ENCODE results near the gene PTPRD. TPM values are rescaled to one million over a fixed set of nuclear protein-coding genes. Genes with fewer than 3 reads are reported as not detected.

Gene PTPRD
- total and polyA plus RNA-seq, 9 of the 15 experiments (the other 6 are each of a cell fraction or from before 2014, with no cell fraction given): 0.11 TPM; not detected in 8

DNA sequence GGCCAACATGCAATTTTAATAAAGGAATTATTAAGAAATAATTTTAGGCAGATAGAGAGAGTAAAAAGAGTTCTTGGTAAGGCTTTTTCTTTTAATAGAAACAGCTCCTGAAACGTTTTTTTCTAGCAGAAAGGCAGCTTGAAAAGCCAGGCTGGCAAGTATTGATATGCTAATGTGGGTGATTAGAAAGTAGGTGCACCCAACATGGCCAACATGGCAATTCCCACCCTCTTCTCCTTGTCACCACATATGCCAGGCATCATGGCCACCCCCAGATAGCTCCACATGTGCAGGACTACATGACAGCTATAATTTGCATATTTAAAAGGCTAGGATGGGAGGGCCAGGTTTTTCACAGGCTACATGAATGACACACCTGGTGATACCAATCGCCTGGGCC, 615.2 kb downstream of the PTPRD start:
- no TSS peak for BruUV-seq (replicated peaks)
- CTCF ChIA-PET (ENCODE audit: low intra/inter-chr PET ratio): no interaction called here
- Histone ChIP-seq H3K4me3 (no peak overlapping the region), H3K9me3 (replicated peaks; ENCODE audit: control insufficient read depth, insufficient read depth, low read depth, low read length) (no peaks in the 10 kb centered on the region), H3K79me2 (ENCODE audit: control insufficient read depth, insufficient read depth, low read length) (no peaks in the 10 kb centered on the region), H3K4me1 (replicated peaks in 1 of 2; ENCODE audit: control insufficient read depth in 2 of 2, insufficient read depth in 2 of 2, low read length in 2 of 2) (no peaks in the 10 kb centered on the region), H3K4me2 (ENCODE audit: insufficient read depth, low read length) (no peak overlapping the region), H3K27ac (ENCODE audit: extremely low read depth, low read depth, low read length) (no peak overlapping the region), H3K9ac (ENCODE audit: insufficient read depth in 1 of 2, low read depth in 2 of 2, low read length in 2 of 2) (no peak overlapping the region), H3K36me3 (ENCODE audit: control insufficient read depth, insufficient read depth, low read length) (no peaks in the 10 kb centered on the region), H2AFZ (ENCODE audit: low read depth, low read length) (no peak overlapping the region), H3K27me3 (ENCODE audit: control insufficient read depth in 2 of 2, insufficient read depth in 2 of 2, low read length in 2 of 2) (no peaks in the 10 kb centered on the region), H3K9me1 (ENCODE audit: control insufficient read depth, insufficient read depth, low read length) (no peaks in the 10 kb centered on the region), H4K20me1 (replicated peaks; ENCODE audit: control insufficient read depth, insufficient read depth, low read length) (no peaks in the 10 kb centered on the region)
- FAIRE-seq (no peak), DNase-seq (ENCODE audit: extremely low read depth in 1 of 4, low spot score in 3 of 4) (no peak), ATAC-seq (no peak)
- intact Hi-C loops (cut with micrococcal nuclease) (no loop called here), in situ Hi-C loops (cut with MboI) (no loop called here)
- whole genome bisulfite sequencing (ENCODE audit: insufficient coverage, low coverage, missing lambda C conversion rate): 0% methylated on average over 2 of the region's 2 CpGs
- TF ChIP-seq ZNF174 (CRISPR knock-in tag; IDR thresholded peaks at IDR 0.05) (no peak), ZC3H4 (CRISPR knock-in tag; IDR thresholded peaks at IDR 0.05; ENCODE audit: borderline replicate concordance) (no peak), EHMT2 (IDR thresholded peaks at IDR 0.05) (no peak), ZNF589 (CRISPR knock-in tag; IDR thresholded peaks at IDR 0.05; ENCODE audit: low read depth) (no peak), ZSCAN29 (IDR thresholded peaks at IDR 0.05) (no peak), KLF16 (IDR thresholded peaks at IDR 0.05) (no peak), EZH2 (IDR thresholded peaks at IDR 0.05; ENCODE audit: borderline replicate concordance, low read depth, low read length) (no peak), CCNT2 (IDR thresholded peaks at IDR 0.05; ENCODE audit: borderline replicate concordance, extremely low read depth, insufficient read length, low read depth, low read length) (no peak)
- TF ChIP-seq, protein P1, sequence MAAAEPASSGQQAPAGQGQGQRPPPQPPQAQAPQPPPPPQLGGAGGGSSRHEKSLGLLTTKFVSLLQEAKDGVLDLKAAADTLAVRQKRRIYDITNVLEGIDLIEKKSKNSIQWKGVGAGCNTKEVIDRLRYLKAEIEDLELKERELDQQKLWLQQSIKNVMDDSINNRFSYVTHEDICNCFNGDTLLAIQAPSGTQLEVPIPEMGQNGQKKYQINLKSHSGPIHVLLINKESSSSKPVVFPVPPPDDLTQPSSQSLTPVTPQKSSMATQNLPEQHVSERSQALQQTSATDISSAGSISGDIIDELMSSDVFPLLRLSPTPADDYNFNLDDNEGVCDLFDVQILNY (CRISPR knock-in tag; IDR thresholded peaks at IDR 0.05): no peak
- TF ChIP-seq, protein P2, sequence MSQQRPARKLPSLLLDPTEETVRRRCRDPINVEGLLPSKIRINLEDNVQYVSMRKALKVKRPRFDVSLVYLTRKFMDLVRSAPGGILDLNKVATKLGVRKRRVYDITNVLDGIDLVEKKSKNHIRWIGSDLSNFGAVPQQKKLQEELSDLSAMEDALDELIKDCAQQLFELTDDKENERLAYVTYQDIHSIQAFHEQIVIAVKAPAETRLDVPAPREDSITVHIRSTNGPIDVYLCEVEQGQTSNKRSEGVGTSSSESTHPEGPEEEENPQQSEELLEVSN (IDR thresholded peaks at IDR 0.05; ENCODE audit: borderline replicate concordance in 1 of 2, extremely low read depth in 1 of 2, insufficient read depth in 1 of 2, insufficient read length in 1 of 2, low read depth in 1 of 2, low read length in 1 of 2, poor library complexity in 1 of 2, severe bottlenecking in 1 of 2): no peak
- POLR2A ChIA-PET: no interaction called here
